Spleen (tissue), 7 donors: ENCODE measurements around the gene TMEM255B.

Experiments
- POLR2A ChIP-seq, 3 donors: fragments of 450-650 bp; IDR thresholded peaks; one replicate each; pipeline ENCODE4 v1.5.1; 2017; ENCODE audit warnings: antibody characterized with exemption in 3 of 3, mild to moderate bottlenecking in 1 of 3
- POLR2AphosphoS5 ChIP-seq, 3 donors: sonication (generic); formaldehyde crosslinking; IDR thresholded peaks; one replicate each; pipeline ENCODE4 v1.5.1; 2017; ENCODE audit warnings: antibody characterized with exemption in 3 of 3
- TF ChIP-seq, protein P1 (sequence below), 11 experiments: fragments of 200-600 bp in 7 of 11; fragments of 450-650 bp in 4 of 11; sonication (generic) in 4 of 11; IDR thresholded peaks in 8 of 11; conservative IDR thresholded peaks in 3 of 11; 1 replicate in 7 of 11; 2 replicates in 4 of 11; pipeline versions ENCODE4 v1.4.0 to v1.8.0; 2016 to 2021; ENCODE audit warnings: antibody characterized with exemption in 11 of 11, inconsistent platforms in 4 of 11, mild to moderate bottlenecking in 1 of 11
- donor health status: DM: no; HTN: no; CAD: no; lungs with moderate emphysema.
- donor health status: DM: no; HTN: no; CAD: no.
- donor health status: DM: no; HTN: no; CAD: no.

DNA sequence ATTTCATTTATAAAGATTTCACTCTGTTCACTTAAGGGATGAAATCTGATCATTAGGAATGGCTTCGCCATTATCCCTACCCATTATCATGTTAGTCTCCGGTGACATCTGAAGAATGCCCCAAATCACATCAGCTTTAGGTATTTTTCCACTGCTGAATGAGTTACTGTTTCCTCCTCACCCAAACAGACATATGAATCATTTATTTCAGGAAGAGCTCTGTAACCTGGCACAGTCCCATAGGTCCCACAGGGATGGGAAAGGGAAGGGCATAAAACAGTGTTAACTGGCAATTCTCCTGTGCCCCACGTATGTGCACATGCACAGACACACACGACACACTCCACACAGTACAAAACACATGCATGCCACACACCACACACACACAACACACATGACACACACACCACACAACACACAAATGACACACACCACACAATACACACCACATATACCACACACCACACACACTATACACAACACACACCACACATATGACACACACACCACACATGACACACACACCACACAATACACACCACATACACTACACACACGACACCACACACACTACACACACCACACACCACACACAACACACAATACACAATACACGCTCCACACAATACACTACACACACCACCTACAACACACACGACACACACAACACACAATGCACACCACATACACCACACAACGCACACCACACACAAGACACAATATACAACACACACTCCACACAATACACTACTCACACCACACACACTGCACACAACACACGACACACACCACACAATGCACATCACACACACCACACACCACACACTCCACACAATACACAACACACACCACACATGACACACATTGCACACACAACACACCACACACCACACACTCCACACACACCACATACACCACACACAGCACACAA is 15.4 kb downstream of the TMEM255B start:
- TF ChIP-seq POLR2A (IDR thresholded peaks at IDR 0.05) (no peak), POLR2AphosphoS5 (IDR thresholded peaks at IDR 0.05) (no peak)
- TF ChIP-seq, protein P1, sequence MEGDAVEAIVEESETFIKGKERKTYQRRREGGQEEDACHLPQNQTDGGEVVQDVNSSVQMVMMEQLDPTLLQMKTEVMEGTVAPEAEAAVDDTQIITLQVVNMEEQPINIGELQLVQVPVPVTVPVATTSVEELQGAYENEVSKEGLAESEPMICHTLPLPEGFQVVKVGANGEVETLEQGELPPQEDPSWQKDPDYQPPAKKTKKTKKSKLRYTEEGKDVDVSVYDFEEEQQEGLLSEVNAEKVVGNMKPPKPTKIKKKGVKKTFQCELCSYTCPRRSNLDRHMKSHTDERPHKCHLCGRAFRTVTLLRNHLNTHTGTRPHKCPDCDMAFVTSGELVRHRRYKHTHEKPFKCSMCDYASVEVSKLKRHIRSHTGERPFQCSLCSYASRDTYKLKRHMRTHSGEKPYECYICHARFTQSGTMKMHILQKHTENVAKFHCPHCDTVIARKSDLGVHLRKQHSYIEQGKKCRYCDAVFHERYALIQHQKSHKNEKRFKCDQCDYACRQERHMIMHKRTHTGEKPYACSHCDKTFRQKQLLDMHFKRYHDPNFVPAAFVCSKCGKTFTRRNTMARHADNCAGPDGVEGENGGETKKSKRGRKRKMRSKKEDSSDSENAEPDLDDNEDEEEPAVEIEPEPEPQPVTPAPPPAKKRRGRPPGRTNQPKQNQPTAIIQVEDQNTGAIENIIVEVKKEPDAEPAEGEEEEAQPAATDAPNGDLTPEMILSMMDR (IDR thresholded peaks at IDR 0.05 in 8 of 11, conservative IDR thresholded peaks at IDR 0.05 in 3 of 11): no peak
